Nephron (organoid): ENCODE measurements around the gene DRC1.
A peak's percentile ranks its signal among the peaks of the same experiment; 100 is the strongest.
"Not testable (repeated sequence)": the region's sequence is repeated elsewhere in the genome, so short reads cannot be mapped to it uniquely, and the experiment has no call there.

Experiments
- H3K27ac Mint-ChIP-seq, 3 experiments: 2 replicates each; pipeline ENCODE4 v1.8.0; 2020; ENCODE audit warnings: mixed read lengths in 3 of 3, mild to moderate bottlenecking in 2 of 3, moderate library complexity in 1 of 3
- H3K27me3 Mint-ChIP-seq: 2 replicates; pipeline ENCODE4 v1.8.0; 2021; ENCODE audit warnings: low read depth, mild to moderate bottlenecking, moderate library complexity, mixed read lengths
- H3K36me3 Mint-ChIP-seq: 2 replicates; pipeline ENCODE4 v1.8.0; 2020; ENCODE audit warnings: low read depth, mixed read lengths
- H3K4me1 Mint-ChIP-seq: 2 replicates; pipeline ENCODE4 v1.8.0; 2020; ENCODE audit warnings: mixed read lengths
- H3K4me3 Mint-ChIP-seq, 3 experiments: 2 replicates each; pipeline ENCODE4 v1.8.0; 2020; ENCODE audit warnings: mild to moderate bottlenecking in 3 of 3, mixed read lengths in 3 of 3, moderate library complexity in 2 of 3
- H3K9me3 Mint-ChIP-seq: 2 replicates; pipeline ENCODE4 v1.8.0; 2020; ENCODE audit warnings: mixed read lengths
- TF ChIP-seq, protein P1 (sequence below), 3 experiments: fragments of 200-600 bp; sonication (generic); IDR thresholded peaks; one replicate each; pipeline ENCODE4 v1.5.0; 2021; ENCODE audit warnings: antibody characterized with exemption in 3 of 3; ENCODE audit not compliant: unreplicated experiment in 3 of 3

DRC1 gene

DNA sequence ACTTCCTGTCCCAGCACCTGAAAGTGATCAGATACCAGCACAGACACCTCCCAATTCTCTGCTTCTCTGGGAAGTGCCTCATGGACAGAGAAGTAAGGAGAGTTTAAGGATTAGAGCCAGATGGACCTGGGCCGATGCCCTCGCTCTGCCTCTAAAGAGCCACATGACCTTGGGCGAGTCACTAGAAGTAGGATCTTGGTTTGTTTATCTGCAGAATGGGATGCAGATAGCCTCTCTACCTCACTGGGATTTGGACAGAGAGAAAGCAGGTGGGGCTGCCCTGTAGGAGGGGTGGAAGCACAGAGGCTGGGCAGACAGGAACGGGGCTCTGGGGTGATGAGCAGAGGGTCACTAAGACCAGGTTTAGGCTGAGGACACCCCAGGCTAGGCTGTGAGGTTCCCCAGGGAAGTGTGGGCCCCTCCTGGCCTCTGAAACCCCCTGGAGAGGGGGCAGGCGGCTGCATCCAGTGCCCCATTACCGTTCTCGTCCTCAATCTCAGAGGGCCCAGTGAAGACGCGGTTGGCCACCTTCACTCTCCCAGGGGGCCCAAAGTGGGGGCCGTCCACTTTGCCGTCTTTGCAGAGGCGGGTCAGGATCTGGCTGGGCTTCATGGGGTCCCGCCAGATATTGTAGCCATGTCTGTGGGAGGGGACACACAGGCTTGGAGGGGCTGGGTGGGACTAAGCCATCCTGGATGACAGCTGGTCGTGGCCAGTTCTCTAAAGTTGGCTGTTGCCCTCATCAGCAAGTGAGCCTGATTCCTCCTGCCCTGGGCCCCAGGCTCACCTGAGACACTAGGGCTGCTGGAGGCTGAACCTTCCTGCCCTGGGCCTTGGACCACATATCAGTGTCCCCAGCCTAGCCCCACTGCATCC is 62.9 kb downstream of the DRC1 start:
- TF ChIP-seq, protein P1, sequence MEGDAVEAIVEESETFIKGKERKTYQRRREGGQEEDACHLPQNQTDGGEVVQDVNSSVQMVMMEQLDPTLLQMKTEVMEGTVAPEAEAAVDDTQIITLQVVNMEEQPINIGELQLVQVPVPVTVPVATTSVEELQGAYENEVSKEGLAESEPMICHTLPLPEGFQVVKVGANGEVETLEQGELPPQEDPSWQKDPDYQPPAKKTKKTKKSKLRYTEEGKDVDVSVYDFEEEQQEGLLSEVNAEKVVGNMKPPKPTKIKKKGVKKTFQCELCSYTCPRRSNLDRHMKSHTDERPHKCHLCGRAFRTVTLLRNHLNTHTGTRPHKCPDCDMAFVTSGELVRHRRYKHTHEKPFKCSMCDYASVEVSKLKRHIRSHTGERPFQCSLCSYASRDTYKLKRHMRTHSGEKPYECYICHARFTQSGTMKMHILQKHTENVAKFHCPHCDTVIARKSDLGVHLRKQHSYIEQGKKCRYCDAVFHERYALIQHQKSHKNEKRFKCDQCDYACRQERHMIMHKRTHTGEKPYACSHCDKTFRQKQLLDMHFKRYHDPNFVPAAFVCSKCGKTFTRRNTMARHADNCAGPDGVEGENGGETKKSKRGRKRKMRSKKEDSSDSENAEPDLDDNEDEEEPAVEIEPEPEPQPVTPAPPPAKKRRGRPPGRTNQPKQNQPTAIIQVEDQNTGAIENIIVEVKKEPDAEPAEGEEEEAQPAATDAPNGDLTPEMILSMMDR (IDR thresholded peaks at IDR 0.05; ENCODE audit: unreplicated experiment in 3 of 3) = no peak
- Mint-ChIP-seq H3K36me3 (no peaks in the 10 kb centered on the region), H3K4me1 (no peaks in the 10 kb centered on the region), H3K9me3 (no peaks in the 10 kb centered on the region), H3K27me3 (peaks cover 16% of the 10 kb centered on the region), H3K27ac (no peak overlapping the region), H3K4me3 (no peak overlapping the region)

DNA sequence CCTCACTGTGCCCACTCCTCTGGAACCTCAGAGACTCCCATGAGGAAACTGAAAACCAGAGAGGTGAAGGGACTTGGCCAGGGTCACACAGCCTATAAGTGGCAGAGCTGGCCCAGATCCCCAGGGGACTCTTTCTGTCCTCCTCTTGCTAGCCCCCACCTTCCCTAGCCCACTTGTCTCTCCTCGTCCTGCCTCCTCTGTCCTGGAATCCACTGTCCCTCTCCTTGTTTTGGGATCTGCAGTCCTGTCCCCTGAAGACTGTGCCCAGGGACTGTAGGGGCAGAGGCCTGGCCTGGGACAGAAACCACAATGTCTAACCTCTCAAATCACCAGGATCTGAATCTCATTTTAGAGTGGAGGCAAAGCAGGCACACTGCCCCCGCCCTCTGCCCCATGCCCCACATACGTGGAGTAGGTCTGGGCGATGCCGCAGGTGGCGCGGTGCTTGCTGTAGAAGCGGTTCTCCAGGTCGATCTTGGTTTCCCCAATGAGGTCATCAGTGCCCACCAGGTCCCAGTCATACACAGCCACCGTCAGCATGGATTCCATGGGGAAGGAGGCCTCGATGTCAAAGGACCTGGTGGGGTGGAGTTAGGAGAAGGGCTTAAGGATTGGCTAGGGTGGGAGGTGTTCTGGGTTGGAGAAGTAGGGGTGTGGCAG is 63.7 kb downstream of the DRC1 start:
- peaks cover 2% of the 10 kb centered on the region for H3K9me3 Mint-ChIP-seq
- H3K4me3 Mint-ChIP-seq = no peak overlapping the region
- no peaks in the 10 kb centered on the region for H3K36me3 Mint-ChIP-seq
- no peaks in the 10 kb centered on the region for H3K4me1 Mint-ChIP-seq
- peaks cover 12% of the 10 kb centered on the region for H3K27me3 Mint-ChIP-seq
- H3K27ac Mint-ChIP-seq = no peak overlapping the region
- TF ChIP-seq, protein P1 (IDR thresholded peaks at IDR 0.05; ENCODE audit: unreplicated experiment in 3 of 3) = no peak

DNA sequence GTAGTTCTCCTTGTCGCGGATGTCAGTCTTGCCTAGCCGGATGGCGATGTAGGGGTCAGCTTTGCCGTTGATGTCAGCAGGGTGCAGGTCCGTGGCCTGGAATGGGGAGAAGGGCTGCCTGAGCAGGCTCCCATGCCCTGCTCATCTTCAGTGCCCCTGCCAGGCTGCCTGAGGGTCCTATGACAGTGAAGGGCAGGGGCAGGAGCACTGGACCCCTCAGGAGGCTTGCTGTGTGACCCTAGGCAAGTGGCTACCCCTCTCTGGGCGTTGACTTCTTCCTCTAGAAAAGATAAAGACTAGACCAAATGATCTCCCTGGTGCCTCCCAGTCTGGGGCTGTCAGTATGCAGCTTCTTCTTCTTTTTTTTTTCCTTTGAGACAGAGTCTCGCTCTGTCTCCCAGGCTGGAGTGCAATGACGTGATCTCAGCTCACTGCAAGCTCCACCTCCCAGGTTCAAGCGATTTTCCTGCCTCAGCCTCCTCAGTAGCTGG is 64.3 kb downstream of the DRC1 start:
- peaks cover 2% of the 10 kb centered on the region for H3K9me3 Mint-ChIP-seq
- no peak overlapping the region for H3K4me3 Mint-ChIP-seq
- TF ChIP-seq, protein P1 (IDR thresholded peaks at IDR 0.05; ENCODE audit: unreplicated experiment in 3 of 3) = no peak
- H3K27ac Mint-ChIP-seq = no peak overlapping the region
- no peaks in the 10 kb centered on the region for H3K4me1 Mint-ChIP-seq
- peaks cover 11% of the 10 kb centered on the region for H3K27me3 Mint-ChIP-seq
- no peaks in the 10 kb centered on the region for H3K36me3 Mint-ChIP-seq

DNA sequence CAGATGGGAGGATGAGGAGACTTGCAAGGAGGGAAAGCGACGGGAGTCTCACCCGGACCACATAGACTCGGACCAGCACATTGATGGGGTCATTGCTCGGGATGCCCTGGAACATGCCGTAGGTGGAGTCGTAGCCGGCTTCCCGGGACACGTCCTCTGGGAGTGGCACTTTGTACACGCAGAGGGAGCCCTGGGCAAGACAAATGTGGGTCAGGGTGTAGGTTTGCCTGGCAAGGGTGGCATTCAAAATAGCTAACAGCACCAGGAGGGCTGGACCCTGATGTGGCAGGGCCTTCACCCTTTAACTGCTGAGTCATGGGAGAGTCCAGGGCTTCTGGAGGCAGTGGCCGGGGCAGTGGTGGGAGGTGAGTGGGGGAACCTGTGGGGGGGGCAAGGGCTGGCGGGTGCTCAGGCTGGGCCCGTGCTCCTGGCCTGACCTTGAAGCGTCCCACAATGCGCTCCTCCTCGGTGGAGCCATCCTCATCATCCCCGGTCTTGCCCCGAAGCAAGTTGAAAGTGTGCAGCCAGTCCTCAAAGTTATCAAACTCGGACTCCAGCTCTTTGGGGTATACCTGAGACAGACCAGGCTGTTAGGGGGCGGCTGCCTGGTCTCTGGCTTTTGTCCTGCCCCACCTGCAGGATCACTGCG is 65.1 kb downstream of the DRC1 start:
- H3K27me3 Mint-ChIP-seq = peaks cover 11% of the 10 kb centered on the region
- H3K9me3 Mint-ChIP-seq = peaks cover 2% of the 10 kb centered on the region
- no peaks in the 10 kb centered on the region for H3K36me3 Mint-ChIP-seq
- TF ChIP-seq, protein P1 (IDR thresholded peaks at IDR 0.05; ENCODE audit: unreplicated experiment in 3 of 3) = no peak
- H3K27ac Mint-ChIP-seq = no peak overlapping the region
- no peak overlapping the region for H3K4me3 Mint-ChIP-seq
- no peaks in the 10 kb centered on the region for H3K4me1 Mint-ChIP-seq

DNA sequence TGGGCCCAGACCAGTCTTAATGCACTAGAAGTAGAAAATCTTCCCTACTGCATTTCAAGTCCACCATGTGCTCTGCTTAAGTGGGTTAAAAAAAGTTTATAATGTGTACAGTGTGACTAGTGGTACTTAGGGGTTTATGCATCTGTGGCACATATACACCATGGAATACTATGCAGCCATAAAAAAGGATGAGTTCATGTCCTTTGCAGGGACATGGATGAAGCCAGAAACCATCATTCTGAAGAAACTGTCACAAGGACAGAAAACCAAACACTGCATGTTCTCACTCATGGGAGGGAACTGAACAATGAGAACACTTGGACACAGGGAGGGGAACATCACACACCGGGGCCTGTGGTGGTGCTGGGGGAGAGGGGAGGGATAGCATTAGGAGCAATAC is 66.8 kb downstream of the DRC1 start:
- H3K27me3 Mint-ChIP-seq, H3K36me3 Mint-ChIP-seq, H3K9me3 Mint-ChIP-seq, H3K4me1 Mint-ChIP-seq, H3K4me3 Mint-ChIP-seq, H3K27ac Mint-ChIP-seq: not testable (repeated sequence)

DNA sequence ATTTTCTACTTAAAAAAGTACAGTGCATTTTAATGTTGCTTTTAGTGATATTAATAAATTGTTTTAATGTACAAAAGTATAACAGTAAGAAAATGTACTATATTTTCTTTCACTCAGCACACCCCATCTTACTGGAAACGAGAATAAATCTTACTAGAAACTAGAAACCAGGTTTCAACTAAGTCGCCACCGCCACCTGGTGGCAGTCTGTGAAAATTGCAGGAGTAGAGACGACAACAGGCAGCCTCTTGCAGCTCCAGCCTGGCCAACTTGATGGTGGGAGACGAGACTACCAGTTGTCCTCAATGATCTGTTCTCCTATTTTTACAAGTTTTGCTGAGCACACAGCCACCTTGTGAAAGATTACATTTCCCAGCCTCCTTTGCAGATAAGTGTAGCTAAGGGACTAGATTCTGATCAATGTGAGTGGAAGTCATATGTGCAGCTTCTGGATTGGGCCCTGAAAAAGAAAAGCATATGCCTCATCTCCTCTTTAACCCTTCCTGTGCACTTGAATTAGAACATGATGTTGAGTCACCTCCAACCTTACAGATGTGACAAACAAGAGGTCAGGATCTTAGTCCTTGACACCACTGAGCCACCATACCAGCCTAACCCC is 67.5 kb downstream of the DRC1 start:
- Mint-ChIP-seq H3K4me1 (no peaks in the 10 kb centered on the region), H3K36me3 (no peaks in the 10 kb centered on the region), H3K27ac (no peak overlapping the region), H3K4me3 (no peak overlapping the region), H3K9me3 (peaks cover 2% of the 10 kb centered on the region), H3K27me3 (peaks cover 8% of the 10 kb centered on the region)
- TF ChIP-seq, protein P1 (IDR thresholded peaks at IDR 0.05; ENCODE audit: unreplicated experiment in 3 of 3) = peak; percentile 36 to 62 (median 53)
